Cardiac fibroblast (primary cell): ENCODE results near the gene SORBS2.
A peak's percentile ranks its signal among the peaks of the same experiment; 100 is the strongest.

ENCODE experiments used
- DNase-seq, 2 donors: peaks; one replicate each; pipeline versions ENCODE4 v3.0.0 to v3.0.0-alpha.2; 2010; ENCODE audit warnings: low read depth in 2 of 2
- H3K4me3 ChIP-seq, 2 donors: replicated peaks in 1 of 2; 1 replicate in 1 of 2; 2 replicates in 1 of 2; pipeline ENCODE4 v1.5.1; 2011; ENCODE audit warnings: low read depth in 2 of 2, low read length in 2 of 2, mild to moderate bottlenecking in 2 of 2, moderate library complexity in 1 of 2
- TF ChIP-seq, protein P1 (sequence below): IDR thresholded peaks from one replicate; pipeline ENCODE4 v1.5.1; 2011; ENCODE audit warnings: low read depth, mild to moderate bottlenecking, low read length, inconsistent platforms

The SORBS2 gene

DNA sequence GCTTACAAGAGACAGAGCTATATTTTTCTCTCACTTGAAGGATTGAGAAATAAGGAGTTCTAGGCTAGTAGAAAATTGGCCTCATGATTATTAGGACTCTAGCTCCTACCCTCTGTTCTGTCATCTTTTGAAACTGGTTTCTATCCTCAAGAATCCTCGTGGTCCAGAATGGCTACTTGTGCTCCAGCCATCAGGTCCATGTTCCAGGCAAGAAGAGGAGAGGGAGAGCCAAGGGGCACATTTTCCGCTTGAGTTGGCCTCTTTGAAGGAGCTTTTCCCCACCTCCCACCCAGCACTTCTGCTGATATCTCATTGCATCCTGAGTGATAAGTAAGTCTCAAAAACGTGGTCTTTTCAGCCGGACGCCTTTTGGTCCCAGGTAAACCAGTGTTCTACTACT, 7.2 kb upstream of the SORBS2 start:
- TF ChIP-seq, protein P1, sequence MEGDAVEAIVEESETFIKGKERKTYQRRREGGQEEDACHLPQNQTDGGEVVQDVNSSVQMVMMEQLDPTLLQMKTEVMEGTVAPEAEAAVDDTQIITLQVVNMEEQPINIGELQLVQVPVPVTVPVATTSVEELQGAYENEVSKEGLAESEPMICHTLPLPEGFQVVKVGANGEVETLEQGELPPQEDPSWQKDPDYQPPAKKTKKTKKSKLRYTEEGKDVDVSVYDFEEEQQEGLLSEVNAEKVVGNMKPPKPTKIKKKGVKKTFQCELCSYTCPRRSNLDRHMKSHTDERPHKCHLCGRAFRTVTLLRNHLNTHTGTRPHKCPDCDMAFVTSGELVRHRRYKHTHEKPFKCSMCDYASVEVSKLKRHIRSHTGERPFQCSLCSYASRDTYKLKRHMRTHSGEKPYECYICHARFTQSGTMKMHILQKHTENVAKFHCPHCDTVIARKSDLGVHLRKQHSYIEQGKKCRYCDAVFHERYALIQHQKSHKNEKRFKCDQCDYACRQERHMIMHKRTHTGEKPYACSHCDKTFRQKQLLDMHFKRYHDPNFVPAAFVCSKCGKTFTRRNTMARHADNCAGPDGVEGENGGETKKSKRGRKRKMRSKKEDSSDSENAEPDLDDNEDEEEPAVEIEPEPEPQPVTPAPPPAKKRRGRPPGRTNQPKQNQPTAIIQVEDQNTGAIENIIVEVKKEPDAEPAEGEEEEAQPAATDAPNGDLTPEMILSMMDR, result no peak
- no peak overlapping the region for H3K4me3 ChIP-seq
- no peak for DNase-seq

GRCh38 chr4:185817403-185817818, 5.4 kb upstream of the SORBS2 start:
- DNase-seq, result no peak
- TF ChIP-seq, protein P1, result no peak
- H3K4me3 ChIP-seq, result no peak overlapping the region

GRCh38 chr4:185813133-185813532, 1.1 kb upstream of the SORBS2 start:
- TF ChIP-seq, protein P1, result no peak
- no peak overlapping the region for H3K4me3 ChIP-seq
- no peak for DNase-seq

- peak overlapping the region; percentile 27 to 29 for H3K4me3 ChIP-seq
- TF ChIP-seq, protein P1, result no peak
- peak in 1 of 2 donors; percentile 17 for DNase-seq
These were observed 1.1 kb downstream of the SORBS2 start for GRCh38 chr4:185810746-185811508.

- TF ChIP-seq, protein P1, result no peak
- H3K4me3 ChIP-seq, result no peak overlapping the region
- DNase-seq, result no peak
These were observed 2.4 kb downstream of the SORBS2 start for GRCh38 chr4:185809533-185810071.

- TF ChIP-seq, protein P1, result no peak
- no peak overlapping the region for H3K4me3 ChIP-seq
- DNase-seq, result no peak
These were observed 2.9 kb downstream of the SORBS2 start for GRCh38 chr4:185809121-185809520.
